Lower lobe of right lung (tissue), 2 donors: Measurements from ENCODE around the gene ROR1. TPM values are rescaled to one million over a fixed set of nuclear protein-coding genes. Genes with fewer than 3 reads are reported as not detected.

Experiments
- ATAC-seq, 2 donors: fragments of 200-7000 bp; cut with Tn5 transposase; one replicate each; pipeline ENCODE4 v1.9.1; 2020 to 2022; ENCODE audit warnings: mild to moderate bottlenecking in 2 of 2, moderate library complexity in 2 of 2
- DNase-seq: peaks from one replicate; pipeline ENCODE4 v3.0.0-alpha.2; 2020
- H3K27ac ChIP-seq: fragments of 200-600 bp; one replicate; pipeline ENCODE4 v1.8.0; 2022
- H3K27me3 ChIP-seq: fragments of 200-600 bp; one replicate; pipeline ENCODE4 v1.8.0; 2022; ENCODE audit warnings: low read depth
- H3K36me3 ChIP-seq: fragments of 200-600 bp; one replicate; pipeline ENCODE4 v1.8.0; 2022; ENCODE audit warnings: mild to moderate bottlenecking
- H3K4me1 ChIP-seq: fragments of 200-600 bp; one replicate; pipeline ENCODE4 v1.8.0; 2022
- H3K4me3 ChIP-seq: fragments of 200-600 bp; one replicate; pipeline ENCODE4 v1.8.0; 2022; ENCODE audit warnings: mild to moderate bottlenecking
- H3K9me3 ChIP-seq: fragments of 200-600 bp; one replicate; pipeline ENCODE4 v1.8.0; 2022
- CTCF ChIP-seq: fragments of 200-600 bp; IDR thresholded peaks from one replicate; pipeline ENCODE4 v1.8.0; 2022; ENCODE audit warnings: antibody characterized with exemption, mild to moderate bottlenecking
- intact Hi-C: fragments of 100-400 bp; cut with DNase I; formaldehyde crosslinking; loops from one replicate; pipeline ENCODE4 v1.11.0; 2022
- total RNA-seq: library from RNA; stranded (reverse); fragmentation: NEBNext Ultra II Directional; extraction: Animal tissue kit (Norgen Biotek cat#: 25700); gene quantifications from one replicate; pipeline ENCODE4 v1.2.1, GENCODE V29; 2021
- donor health status: DM: no; HTN: yes; CAD: no; lungs with severe emphysema.

Gene ROR1
- total RNA-seq, 1 donor from 2014 or later, result 15.8 TPM

- no peak for ATAC-seq
- Histone ChIP-seq H3K27ac (no peak overlapping the region), H3K36me3 (no peaks in the 10 kb centered on the region), H3K4me3 (no peak overlapping the region), H3K4me1 (no peaks in the 10 kb centered on the region), H3K27me3 (no peaks in the 10 kb centered on the region), H3K9me3 (no peaks in the 10 kb centered on the region)
- intact Hi-C loops, result no loop called here
- DNase-seq, result no peak
- no peak for TF ChIP-seq CTCF
These were observed 361.8 kb downstream of the ROR1 start for GRCh38 chr1:64135462-64136223.

- intact Hi-C loops, result no loop called here
- ATAC-seq, result no peak
- no peak overlapping the region for H3K27ac ChIP-seq
- DNase-seq, result no peak
- no peaks in the 10 kb centered on the region for H3K27me3 ChIP-seq
- H3K4me3 ChIP-seq, result no peak overlapping the region
- H3K9me3 ChIP-seq, result no peaks in the 10 kb centered on the region
- no peaks in the 10 kb centered on the region for H3K36me3 ChIP-seq
- TF ChIP-seq CTCF, result no peak
- H3K4me1 ChIP-seq, result no peaks in the 10 kb centered on the region
These were observed 362.5 kb downstream of the ROR1 start for GRCh38 chr1:64136296-64136695.

GRCh38 chr1:64136752-64137411 is 363.1 kb downstream of the ROR1 start:
- DNase-seq, result peak; percentile 57
- intact Hi-C loops, result no loop called here

GRCh38 chr1:64137412-64137803 is 363.6 kb downstream of the ROR1 start:
- no peak for DNase-seq
- Histone ChIP-seq H3K27me3 (no peaks in the 10 kb centered on the region), H3K9me3 (no peaks in the 10 kb centered on the region), H3K4me1 (no peaks in the 10 kb centered on the region), H3K4me3 (no peak overlapping the region), H3K36me3 (peaks cover 7% of the 10 kb centered on the region), H3K27ac (no peak overlapping the region)
- intact Hi-C loops, result no loop called here
- peak; percentile 14 for TF ChIP-seq CTCF
- no peak for ATAC-seq

More at GRCh38 chr1:64136752-64137411, 363.1 kb downstream of the ROR1 start:
- Histone ChIP-seq H3K4me3 (no peak overlapping the region), H3K4me1 (no peaks in the 10 kb centered on the region), H3K27ac (no peak overlapping the region), H3K27me3 (no peaks in the 10 kb centered on the region), H3K9me3 (no peaks in the 10 kb centered on the region), H3K36me3 (peaks cover 2% of the 10 kb centered on the region)
- TF ChIP-seq CTCF, result peak; percentile 83
- peak; percentile 90 for ATAC-seq

- Histone ChIP-seq H3K27ac (no peak overlapping the region), H3K9me3 (no peaks in the 10 kb centered on the region), H3K4me1 (no peaks in the 10 kb centered on the region), H3K27me3 (no peaks in the 10 kb centered on the region), H3K4me3 (no peak overlapping the region), H3K36me3 (peaks cover 12% of the 10 kb centered on the region)
- ATAC-seq (no peak), DNase-seq (no peak)
- intact Hi-C loops, result no loop called here
- no peak for TF ChIP-seq CTCF
These were observed 366.1 kb downstream of the ROR1 start for GRCh38 chr1:64139877-64140276.
